Thyroid gland (tissue), 4 donors: ENCODE measurements around the gene STAG1. TPM values are rescaled to one million over a fixed set of nuclear protein-coding genes. Genes with fewer than 3 reads are reported as not detected.

ENCODE experiments used
- DNase-seq, 2 donors: peaks; one replicate each; pipeline ENCODE4 v3.0.0-alpha.2; 2019
- H3K27ac ChIP-seq, 3 donors: fragments of 200-600 bp; sonication (generic); 1 replicate in 2 of 3; 2 replicates in 1 of 3; pipeline ENCODE4 v1.5.1; 2016 to 2019; ENCODE audit warnings: mild to moderate bottlenecking in 1 of 3, moderate library complexity in 1 of 3
- H3K27me3 ChIP-seq: fragments of 200-600 bp; sonication (generic); one replicate; pipeline ENCODE4 v1.5.1; 2019
- H3K36me3 ChIP-seq, 2 donors: fragments of 200-600 bp; sonication (generic); one replicate each; pipeline ENCODE4 v1.5.1; 2016 to 2019
- H3K4me1 ChIP-seq, 2 donors: fragments of 200-600 bp; sonication (generic); one replicate each; pipeline ENCODE4 v1.5.1; 2017 to 2019
- H3K4me3 ChIP-seq, 3 donors: fragments of 200-600 bp; sonication (generic); replicated peaks in 1 of 3; 1 replicate in 2 of 3; 2 replicates in 1 of 3; pipeline ENCODE4 v1.5.1; 2016; ENCODE audit warnings: mild to moderate bottlenecking in 1 of 3
- H3K9me3 ChIP-seq: fragments of 200-600 bp; sonication (generic); one replicate; pipeline ENCODE4 v1.5.1; 2017
- POLR2A ChIP-seq, 2 donors: fragments of 450-650 bp; IDR thresholded peaks; one replicate each; pipeline ENCODE4 v1.6.1; 2017; ENCODE audit warnings: antibody characterized with exemption in 2 of 2, mild to moderate bottlenecking in 2 of 2, moderate library complexity in 1 of 2
- WGBS, 2 donors: methylation state at CpG; one replicate each; pipeline ENCODE4 v1.1.5; 2017; 5-methylcytosine and 5-hydroxymethylcytosine counted together
- intact Hi-C: fragments of 100-400 bp; cut with DNase I; formaldehyde crosslinking; loops from one replicate; pipeline ENCODE4 v1.15.1; 2023
- total RNA-seq, 4 donors: library from RNA; depleted of rRNA; stranded (reverse); fragments of >200 nt; gene quantifications; one replicate each; pipeline ENCODE4 v1.2.3, GENCODE V29; 2016
- TF ChIP-seq, protein P1 (sequence below), 6 experiments: fragments of 200-600 bp in 3 of 6; fragments of 450-650 bp in 3 of 6; sonication (generic) in 3 of 6; IDR thresholded peaks; one replicate each; pipeline ENCODE4 v1.5.1; 2016 to 2019; ENCODE audit warnings: antibody characterized with exemption in 6 of 6, mild to moderate bottlenecking in 2 of 6, inconsistent platforms in 1 of 6, moderate library complexity in 1 of 6

The STAG1 gene
- total RNA-seq, 4 donors from 2014 or later, result 50.5 to 68.8 (median 54.4) TPM

- intact Hi-C loops, result no loop called here
- Histone ChIP-seq H3K9me3 (no peaks in the 10 kb centered on the region), H3K4me3 (no peak overlapping the region), H3K27me3 (no peaks in the 10 kb centered on the region), H3K27ac (no peak overlapping the region), H3K36me3 (no peaks in the 10 kb centered on the region), H3K4me1 (no peaks in the 10 kb centered on the region)
- no peak for DNase-seq
- TF ChIP-seq, protein P1, sequence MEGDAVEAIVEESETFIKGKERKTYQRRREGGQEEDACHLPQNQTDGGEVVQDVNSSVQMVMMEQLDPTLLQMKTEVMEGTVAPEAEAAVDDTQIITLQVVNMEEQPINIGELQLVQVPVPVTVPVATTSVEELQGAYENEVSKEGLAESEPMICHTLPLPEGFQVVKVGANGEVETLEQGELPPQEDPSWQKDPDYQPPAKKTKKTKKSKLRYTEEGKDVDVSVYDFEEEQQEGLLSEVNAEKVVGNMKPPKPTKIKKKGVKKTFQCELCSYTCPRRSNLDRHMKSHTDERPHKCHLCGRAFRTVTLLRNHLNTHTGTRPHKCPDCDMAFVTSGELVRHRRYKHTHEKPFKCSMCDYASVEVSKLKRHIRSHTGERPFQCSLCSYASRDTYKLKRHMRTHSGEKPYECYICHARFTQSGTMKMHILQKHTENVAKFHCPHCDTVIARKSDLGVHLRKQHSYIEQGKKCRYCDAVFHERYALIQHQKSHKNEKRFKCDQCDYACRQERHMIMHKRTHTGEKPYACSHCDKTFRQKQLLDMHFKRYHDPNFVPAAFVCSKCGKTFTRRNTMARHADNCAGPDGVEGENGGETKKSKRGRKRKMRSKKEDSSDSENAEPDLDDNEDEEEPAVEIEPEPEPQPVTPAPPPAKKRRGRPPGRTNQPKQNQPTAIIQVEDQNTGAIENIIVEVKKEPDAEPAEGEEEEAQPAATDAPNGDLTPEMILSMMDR (IDR thresholded peaks at IDR 0.05), result no peak
- no peak for TF ChIP-seq POLR2A (IDR thresholded peaks at IDR 0.05)
- 66 to 71% methylated on average over 5 of the region's 5 CpGs for WGBS, 2 donors
These were observed 156.1 kb downstream of the STAG1 start for GRCh38 chr3:136595913-136596697.

DNA sequence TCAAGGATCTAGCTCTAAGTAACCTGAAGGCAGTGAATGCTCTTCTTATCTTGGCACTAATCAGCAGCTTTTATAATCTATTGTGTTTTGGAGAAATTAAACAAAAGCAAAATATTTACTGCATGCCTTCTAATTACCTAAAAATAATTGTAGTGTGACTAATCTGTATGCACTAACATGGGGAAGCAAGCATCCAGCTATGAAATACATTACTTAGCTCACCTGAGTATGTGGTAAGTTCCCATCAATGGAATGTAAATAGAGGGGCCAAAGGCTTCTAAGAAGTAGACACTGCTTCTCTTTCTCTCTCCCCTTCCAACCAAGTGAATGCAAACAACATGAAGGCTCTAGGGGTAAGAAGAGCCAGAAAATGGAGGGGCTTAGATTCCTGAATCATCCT is 165.6 kb downstream of the STAG1 start:
- intact Hi-C loops, result no loop called here
- Histone ChIP-seq H3K9me3 (no peaks in the 10 kb centered on the region), H3K4me3 (no peak overlapping the region), H3K27ac (no peak overlapping the region), H3K4me1 (no peaks in the 10 kb centered on the region), H3K36me3 (no peaks in the 10 kb centered on the region), H3K27me3 (no peaks in the 10 kb centered on the region)
- no peak for DNase-seq
- no peak for TF ChIP-seq POLR2A (IDR thresholded peaks at IDR 0.05)
- TF ChIP-seq, protein P1 (IDR thresholded peaks at IDR 0.05), result no peak

GRCh38 chr3:136584728-136585127 is 167.4 kb downstream of the STAG1 start:
- intact Hi-C loops, result no loop called here
- no peak for DNase-seq
- TF ChIP-seq, protein P1 (IDR thresholded peaks at IDR 0.05), result no peak
- TF ChIP-seq POLR2A (IDR thresholded peaks at IDR 0.05), result no peak
- Histone ChIP-seq H3K4me1 (no peaks in the 10 kb centered on the region), H3K4me3 (no peak overlapping the region), H3K27me3 (no peaks in the 10 kb centered on the region), H3K9me3 (no peaks in the 10 kb centered on the region), H3K36me3 (no peaks in the 10 kb centered on the region), H3K27ac (no peak overlapping the region)

DNA sequence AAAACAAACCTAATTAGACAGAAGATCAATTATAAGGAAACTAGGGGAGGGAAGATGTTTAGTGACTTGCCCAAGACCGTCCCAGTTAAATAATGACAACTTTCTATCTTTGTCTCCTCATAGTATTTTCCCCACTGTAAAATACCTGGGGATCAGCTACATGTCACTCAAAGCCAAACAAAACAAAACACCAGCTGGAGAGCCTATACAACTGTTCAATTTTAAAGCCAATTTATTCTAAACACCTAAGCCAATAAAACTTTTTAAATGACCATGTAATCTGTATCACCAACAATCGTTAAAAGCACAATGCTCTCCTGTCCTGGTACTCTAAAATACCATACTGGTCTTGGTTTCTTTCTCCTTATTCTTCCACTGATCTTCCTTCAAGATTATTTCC is 168.4 kb downstream of the STAG1 start:
- Histone ChIP-seq H3K27me3 (no peaks in the 10 kb centered on the region), H3K9me3 (no peaks in the 10 kb centered on the region), H3K4me3 (no peak overlapping the region), H3K4me1 (no peaks in the 10 kb centered on the region), H3K27ac (no peak overlapping the region), H3K36me3 (no peaks in the 10 kb centered on the region)
- WGBS, 2 donors, result 93 to 98% methylated on average over 2 of the region's 2 CpGs
- DNase-seq, result no peak
- intact Hi-C loops, result no loop called here
- TF ChIP-seq, protein P1 (IDR thresholded peaks at IDR 0.05), result no peak
- no peak for TF ChIP-seq POLR2A (IDR thresholded peaks at IDR 0.05)

- 95 to 98% methylated on average over 3 of the region's 3 CpGs for WGBS, 2 donors
- Histone ChIP-seq H3K27me3 (no peaks in the 10 kb centered on the region), H3K4me3 (no peak overlapping the region), H3K9me3 (no peaks in the 10 kb centered on the region), H3K36me3 (no peaks in the 10 kb centered on the region), H3K4me1 (no peaks in the 10 kb centered on the region), H3K27ac (no peak overlapping the region)
- intact Hi-C loops, result no loop called here
- TF ChIP-seq, protein P1 (IDR thresholded peaks at IDR 0.05), result no peak
- no peak for TF ChIP-seq POLR2A (IDR thresholded peaks at IDR 0.05)
- DNase-seq, result no peak
These were observed 174.4 kb downstream of the STAG1 start for GRCh38 chr3:136577791-136578190.
